IPS-20b (cell line): ENCODE results near the gene RND1.
A peak's percentile ranks its signal among the peaks of the same experiment; 100 is the strongest.
"Not testable (repeated sequence)": the region's sequence is repeated elsewhere in the genome, so short reads cannot be mapped to it uniquely, and the experiment has no call there.

Source experiments
- H3K27ac ChIP-seq: one replicate; pipeline ENCODE4 v1.5.1; 2013; ENCODE audit warnings: low read length
- H3K27me3 ChIP-seq: 2 replicates; pipeline ENCODE4 v1.6.1; 2013; ENCODE audit warnings: mild to moderate bottlenecking, low read length, inconsistent platforms; ENCODE audit not compliant: insufficient read depth
- H3K36me3 ChIP-seq: 2 replicates; pipeline ENCODE4 v1.6.1; 2013; ENCODE audit warnings: low read depth, mild to moderate bottlenecking, inconsistent platforms, low read length, moderate library complexity; ENCODE audit not compliant: insufficient read depth
- H3K4me1 ChIP-seq: 2 replicates; pipeline ENCODE4 v1.6.1; 2013; ENCODE audit warnings: mild to moderate bottlenecking, control low read depth, inconsistent platforms, low read length, moderate library complexity; ENCODE audit not compliant: insufficient read depth
- H3K4me3 ChIP-seq: 2 replicates; pipeline ENCODE4 v1.5.1; 2013; ENCODE audit warnings: mild to moderate bottlenecking, low read length, inconsistent platforms
- H3K9ac ChIP-seq: 2 replicates; pipeline ENCODE4 v1.6.1; 2013; ENCODE audit warnings: low read depth, mild to moderate bottlenecking, inconsistent platforms, low read length, moderate library complexity
- H3K9me3 ChIP-seq: 2 replicates; pipeline ENCODE4 v1.6.1; 2013; ENCODE audit warnings: mild to moderate bottlenecking, low read depth, low read length, inconsistent platforms; ENCODE audit not compliant: insufficient read depth

The RND1 gene

DNA sequence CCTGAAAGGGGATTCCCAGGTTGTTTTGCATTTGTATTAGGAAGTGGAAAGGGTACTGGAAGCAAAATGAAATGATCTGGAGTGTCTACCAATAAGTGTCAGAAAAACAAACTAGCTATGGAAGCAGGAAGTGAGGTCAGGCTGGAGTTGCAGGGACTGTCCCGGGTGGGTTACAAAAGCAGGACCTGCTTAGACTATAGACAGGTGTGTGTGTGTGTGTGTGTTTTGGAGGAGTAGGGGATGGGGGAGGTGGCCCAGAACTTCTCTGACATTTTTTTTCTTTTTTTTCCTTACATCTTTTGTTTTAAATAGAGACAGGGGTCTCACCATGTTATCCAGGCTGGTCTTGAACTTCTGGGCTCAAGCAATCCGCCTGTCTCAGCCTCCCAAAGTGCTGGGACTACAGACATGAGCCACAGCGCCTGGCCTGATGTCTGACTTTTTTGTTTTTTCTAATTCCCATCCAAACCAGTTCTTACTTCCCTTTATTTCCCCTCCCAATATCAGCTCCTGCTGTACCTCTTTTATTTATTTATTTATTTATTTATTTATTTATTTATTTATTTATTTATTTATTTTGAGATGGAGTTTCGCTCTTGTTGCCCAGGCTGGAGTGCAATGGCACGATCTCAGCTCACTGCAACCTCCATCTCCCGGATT, 512 bp upstream of the RND1 start:
- Histone ChIP-seq H3K27ac (peak overlapping the region; percentile 53), H3K9ac (peak overlapping the region; percentile 64; the same call in 1 of the 2 replicates), H3K4me3 (peak overlapping the region; percentile 98)

DNA sequence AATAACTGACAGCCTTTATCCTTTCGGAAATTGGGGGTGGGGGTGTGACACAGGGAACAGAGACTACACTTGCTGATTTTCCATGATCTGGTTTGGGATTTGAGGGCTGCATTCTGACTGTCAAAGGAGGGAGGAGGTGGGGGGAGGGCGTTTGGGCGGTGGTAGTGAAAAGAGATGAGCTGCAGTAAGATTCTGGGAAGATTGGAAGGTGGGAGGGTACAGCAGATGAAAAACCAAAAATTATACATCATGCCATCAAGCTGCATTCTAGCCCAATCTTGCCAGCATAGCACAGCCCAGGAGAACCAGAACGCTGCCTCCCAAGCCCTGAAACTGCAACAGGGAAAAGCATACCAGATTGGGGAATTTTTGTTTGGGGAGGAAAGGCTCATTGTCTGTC, 2.4 kb downstream of the RND1 start:
- Histone ChIP-seq H3K4me1 (peaks cover 20% of the 10 kb centered on the region), H3K36me3 (peaks cover 52% of the 10 kb centered on the region), H3K27me3 (no peaks in the 10 kb centered on the region), H3K9me3 (no peaks in the 10 kb centered on the region), H3K9ac (peak overlapping the region; percentile 93; the same call in 1 of the 2 replicates), H3K27ac (no peak overlapping the region), H3K4me3 (peak overlapping the region; percentile 98)

More for the DNA sequence above, 512 bp upstream of the RND1 start:
- Histone ChIP-seq H3K4me1 (peaks cover 20% of the 10 kb centered on the region), H3K36me3 (peaks cover 27% of the 10 kb centered on the region), H3K27me3 (no peaks in the 10 kb centered on the region), H3K9me3 (no peaks in the 10 kb centered on the region)

DNA sequence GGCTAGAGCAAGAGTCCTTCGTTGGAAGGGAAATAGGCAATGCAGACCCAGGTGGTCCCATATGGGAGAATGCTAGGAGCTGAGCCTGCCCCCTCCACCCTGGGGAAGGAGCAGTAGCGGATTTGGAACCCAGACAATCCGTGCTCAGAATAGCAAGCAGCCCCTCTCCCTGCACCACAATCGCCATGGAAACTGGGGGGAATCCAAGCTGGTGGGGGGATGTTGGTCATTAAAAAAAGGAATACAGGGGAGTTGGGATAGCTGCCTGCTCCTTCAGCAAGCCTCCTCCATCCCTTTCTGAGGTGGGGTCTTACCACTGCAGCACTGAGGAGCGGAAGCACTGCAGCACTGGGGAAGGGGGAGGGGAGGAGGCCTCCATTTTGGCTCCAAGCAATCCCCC, 2.9 kb downstream of the RND1 start:
- Histone ChIP-seq H3K36me3 (peaks cover 57% of the 10 kb centered on the region), H3K27ac (no peak overlapping the region), H3K9me3 (no peaks in the 10 kb centered on the region), H3K4me1 (peaks cover 20% of the 10 kb centered on the region), H3K9ac (peak overlapping the region; percentile 27; the same call in 1 of the 2 replicates), H3K27me3 (no peaks in the 10 kb centered on the region), H3K4me3 (peak overlapping the region; percentile 98; the same call in 1 of the 2 replicates)

DNA sequence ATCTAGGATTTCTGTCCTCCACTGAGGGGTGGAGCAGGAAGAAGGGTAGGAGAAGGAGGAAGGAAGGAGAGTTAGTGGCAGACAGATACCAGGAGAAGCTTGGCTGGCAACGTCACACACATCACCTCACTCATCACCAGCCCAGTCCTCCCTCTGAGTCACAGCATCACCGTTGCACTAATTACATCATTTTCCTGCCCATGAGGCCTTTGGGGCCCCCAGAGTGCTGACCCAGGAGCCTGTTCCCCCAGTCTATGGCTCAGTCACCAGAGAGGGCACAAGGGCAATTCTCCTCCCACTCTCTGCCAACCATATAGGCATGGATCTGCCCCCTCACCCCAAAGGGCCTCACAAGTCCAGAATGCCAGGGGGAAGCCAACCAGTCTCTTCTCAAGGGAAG, 4.6 kb downstream of the RND1 start:
- H3K27ac ChIP-seq, result no peak overlapping the region
- H3K9ac ChIP-seq, result no peak overlapping the region
- H3K4me3 ChIP-seq, result no peak overlapping the region
- no peaks in the 10 kb centered on the region for H3K9me3 ChIP-seq
- H3K36me3 ChIP-seq, result peaks cover 64% of the 10 kb centered on the region
- H3K4me1 ChIP-seq, result peaks cover 20% of the 10 kb centered on the region
- H3K27me3 ChIP-seq, result no peaks in the 10 kb centered on the region

DNA sequence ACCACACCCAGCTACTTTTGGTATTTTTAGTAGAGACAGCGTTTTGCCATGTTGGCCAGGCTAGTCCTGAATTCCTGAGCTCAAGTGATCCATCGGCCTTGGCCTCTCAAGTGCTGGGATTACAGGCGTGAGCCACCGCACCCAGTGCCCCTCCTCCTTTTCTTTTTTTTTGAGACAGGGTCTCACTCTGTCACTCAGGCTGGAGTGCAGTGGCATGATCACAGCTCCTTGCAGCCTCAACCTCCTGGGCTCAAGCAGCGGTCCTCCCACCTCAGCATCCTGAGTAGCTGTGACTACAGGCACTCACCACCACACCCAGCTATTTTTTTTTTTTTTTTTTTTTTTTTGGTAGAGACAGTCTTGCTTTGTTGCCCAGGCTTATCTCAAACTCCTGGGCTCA, 5.4 kb downstream of the RND1 start:
- H3K4me3 ChIP-seq, H3K9ac ChIP-seq, H3K27ac ChIP-seq, H3K9me3 ChIP-seq, H3K27me3 ChIP-seq: not testable (repeated sequence)
- H3K36me3 ChIP-seq, result peaks cover 64% of the 10 kb centered on the region
- H3K4me1 ChIP-seq, result peaks cover 20% of the 10 kb centered on the region

DNA sequence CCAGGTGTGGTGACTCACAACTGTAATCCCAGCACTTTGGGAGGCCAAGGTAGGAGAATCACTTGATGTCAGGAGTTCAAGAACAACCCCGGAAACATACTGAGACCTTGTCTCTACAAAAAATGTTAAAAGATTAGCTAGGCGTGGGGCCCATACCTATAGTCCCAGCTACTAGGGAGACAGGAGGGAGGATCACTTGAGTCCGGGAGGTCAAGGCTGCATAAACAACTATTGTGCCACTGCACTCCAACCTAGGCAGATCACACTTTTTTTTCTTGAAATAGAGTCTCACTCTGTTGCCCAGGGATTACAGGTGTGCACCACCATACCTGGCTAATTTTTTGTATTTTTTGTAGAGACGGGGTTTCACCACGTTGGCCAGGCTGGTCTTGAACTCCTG, 6.1 kb downstream of the RND1 start:
- Histone ChIP-seq H3K4me1 (peaks cover 14% of the 10 kb centered on the region), H3K27me3 (no peaks in the 10 kb centered on the region), H3K9me3 (no peaks in the 10 kb centered on the region), H3K9ac (no peak overlapping the region), H3K36me3 (peaks cover 64% of the 10 kb centered on the region), H3K4me3 (no peak overlapping the region), H3K27ac (no peak overlapping the region)

DNA sequence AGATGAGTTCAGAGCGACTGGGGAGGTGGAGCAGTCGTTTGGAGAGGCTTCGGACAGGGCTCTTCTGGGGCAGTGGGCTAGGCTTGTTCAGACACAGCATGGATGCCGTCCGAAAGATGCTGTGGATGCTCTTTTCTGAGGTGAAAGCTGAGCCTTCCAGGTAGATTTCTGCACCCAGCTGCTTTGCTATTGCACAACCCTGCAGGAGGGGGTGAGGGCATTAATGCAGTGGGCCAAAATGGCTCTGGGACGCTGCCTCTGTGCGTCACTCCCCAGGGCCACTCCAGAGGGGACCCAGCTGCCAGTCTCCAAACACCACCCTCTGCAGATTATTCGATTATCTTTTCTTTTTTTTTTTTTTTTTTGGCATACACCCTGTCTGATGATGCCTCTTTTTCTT, 7.6 kb downstream of the RND1 start:
- Histone ChIP-seq H3K4me3 (no peak overlapping the region), H3K9me3 (no peaks in the 10 kb centered on the region), H3K36me3 (peaks cover 55% of the 10 kb centered on the region), H3K9ac (no peak overlapping the region), H3K27me3 (no peaks in the 10 kb centered on the region), H3K27ac (no peak overlapping the region), H3K4me1 (peaks cover 5% of the 10 kb centered on the region; the same call in 1 of the 2 replicates)

DNA sequence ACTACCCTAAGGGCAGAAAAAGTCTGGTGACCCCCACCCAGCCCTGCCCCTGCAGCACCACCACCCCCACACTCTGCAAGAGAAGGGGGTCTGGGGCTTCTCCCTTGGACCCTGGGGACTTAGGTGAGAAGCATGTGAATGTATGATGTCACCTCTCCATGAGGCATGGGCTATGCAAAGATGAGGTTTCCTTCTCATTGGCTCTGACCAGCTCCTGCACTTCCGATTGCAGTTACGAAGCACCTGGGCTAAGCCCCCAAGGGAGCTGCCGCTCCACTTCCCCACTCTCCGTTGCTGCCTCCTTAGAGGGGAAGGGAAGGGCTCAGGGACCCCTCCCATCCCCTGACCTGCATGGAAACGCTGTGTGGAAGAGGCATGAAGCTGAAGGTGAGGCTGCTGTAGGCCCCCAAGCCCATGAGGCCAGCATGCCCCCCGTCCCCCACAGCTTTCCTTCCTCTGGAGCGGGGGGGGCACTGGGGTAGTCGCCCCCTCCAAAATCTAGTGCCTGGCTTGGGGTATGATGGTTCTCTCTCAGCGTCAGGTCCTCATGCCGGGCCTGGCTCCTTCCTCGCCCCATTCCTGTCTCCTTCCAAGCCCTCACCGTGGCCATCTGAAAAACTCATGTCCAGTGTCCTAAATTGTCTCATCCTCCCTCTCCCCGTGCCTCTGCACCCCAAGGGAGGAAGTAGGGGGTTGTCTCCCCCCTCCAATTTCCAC, 8.2 kb downstream of the RND1 start:
- no peak overlapping the region for H3K9ac ChIP-seq
- no peaks in the 10 kb centered on the region for H3K27me3 ChIP-seq
- peaks cover 4% of the 10 kb centered on the region; the same call in 1 of the 2 replicates for H3K4me1 ChIP-seq
- no peak overlapping the region for H3K27ac ChIP-seq
- no peak overlapping the region for H3K4me3 ChIP-seq
- H3K36me3 ChIP-seq, result peaks cover 49% of the 10 kb centered on the region
- H3K9me3 ChIP-seq, result no peaks in the 10 kb centered on the region

DNA sequence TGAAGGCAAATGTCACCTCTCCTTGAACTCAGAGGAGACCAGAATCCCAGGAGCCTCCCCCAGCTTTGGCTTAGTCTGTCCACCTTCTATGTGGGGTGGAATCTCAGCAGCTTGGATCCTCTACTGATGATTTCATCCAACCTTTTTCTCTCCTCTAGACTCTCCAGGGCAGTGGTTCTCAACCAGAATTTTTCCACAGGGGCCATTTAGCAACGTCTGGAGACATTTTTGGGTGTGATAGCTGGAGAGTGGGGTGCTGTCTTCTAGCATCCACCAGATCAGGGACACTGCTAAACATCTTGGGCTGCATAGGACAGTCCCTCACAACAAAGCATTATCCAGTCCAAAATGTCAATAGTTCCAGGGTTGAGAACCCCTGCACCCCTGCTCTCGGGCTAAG, 9.3 kb downstream of the RND1 start:
- peaks cover 4% of the 10 kb centered on the region; the same call in 1 of the 2 replicates for H3K4me1 ChIP-seq
- H3K9me3 ChIP-seq, result no peaks in the 10 kb centered on the region
- no peak overlapping the region for H3K4me3 ChIP-seq
- no peak overlapping the region for H3K9ac ChIP-seq
- peaks cover 39% of the 10 kb centered on the region for H3K36me3 ChIP-seq
- no peak overlapping the region for H3K27ac ChIP-seq
- no peaks in the 10 kb centered on the region for H3K27me3 ChIP-seq

DNA sequence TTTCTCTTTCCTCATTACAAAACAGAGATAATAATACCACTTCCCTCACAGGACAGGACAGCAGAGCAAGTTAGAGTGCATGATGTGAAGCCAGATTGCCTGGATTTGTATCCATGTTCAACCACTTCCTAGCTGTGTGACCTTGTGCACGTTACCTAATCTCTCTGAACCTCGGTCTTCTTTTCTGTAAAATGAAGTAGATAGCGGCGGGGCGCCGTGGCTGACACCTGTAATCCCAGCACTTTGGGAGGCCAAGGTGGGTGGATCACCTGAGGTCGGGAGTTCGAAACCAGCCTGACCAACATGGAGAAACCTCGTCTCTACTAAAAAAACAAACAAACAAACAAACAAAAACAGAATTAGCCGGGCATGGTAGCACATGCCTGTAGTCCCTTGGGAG, 10.7 kb downstream of the RND1 start:
- H3K36me3 ChIP-seq, result peaks cover 24% of the 10 kb centered on the region
- not testable (repeated sequence) for H3K9ac ChIP-seq, H3K4me1 ChIP-seq, H3K4me3 ChIP-seq, H3K27ac ChIP-seq, H3K27me3 ChIP-seq, H3K9me3 ChIP-seq

DNA sequence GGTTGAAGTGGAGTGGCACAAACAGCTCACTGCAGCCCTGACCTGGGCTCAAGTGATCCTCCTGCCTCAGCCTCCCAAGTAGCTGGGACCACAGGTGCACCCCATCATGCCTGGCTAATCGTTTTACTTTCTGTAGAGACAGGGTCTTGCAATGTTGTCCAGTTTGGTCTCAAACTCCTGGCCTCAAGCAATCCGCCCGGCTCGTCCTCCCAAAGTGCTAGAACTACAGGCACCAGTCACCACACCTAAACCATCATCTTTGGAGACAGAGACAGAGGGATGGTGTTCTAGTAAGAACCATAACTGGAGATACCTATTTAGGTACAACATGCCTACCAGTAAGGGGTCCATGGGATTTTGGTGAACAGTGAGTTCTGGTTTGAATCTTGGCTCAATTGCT, 11.2 kb downstream of the RND1 start:
- Histone ChIP-seq H3K36me3 (peaks cover 20% of the 10 kb centered on the region), H3K9ac (no peak overlapping the region), H3K4me3 (no peak overlapping the region), H3K27me3 (no peaks in the 10 kb centered on the region), H3K4me1 (peaks cover 9% of the 10 kb centered on the region; the same call in 1 of the 2 replicates), H3K9me3 (no peaks in the 10 kb centered on the region), H3K27ac (no peak overlapping the region)
